ENCODE measurements around the gene DNAJC3. TPM values are rescaled to one million over a fixed set of nuclear protein-coding genes. Genes with fewer than 3 reads are reported as not detected.
"Not testable (repeated sequence)": the region's sequence is repeated elsewhere in the genome, so short reads cannot be mapped to it uniquely, and the experiment has no call there.

DNAJC3 gene
- polyA plus RNA-seq, 1 donor (not counting 4 experiments of a cell fraction or from before 2014, with no cell fraction given): 23.8 TPM

DNA sequence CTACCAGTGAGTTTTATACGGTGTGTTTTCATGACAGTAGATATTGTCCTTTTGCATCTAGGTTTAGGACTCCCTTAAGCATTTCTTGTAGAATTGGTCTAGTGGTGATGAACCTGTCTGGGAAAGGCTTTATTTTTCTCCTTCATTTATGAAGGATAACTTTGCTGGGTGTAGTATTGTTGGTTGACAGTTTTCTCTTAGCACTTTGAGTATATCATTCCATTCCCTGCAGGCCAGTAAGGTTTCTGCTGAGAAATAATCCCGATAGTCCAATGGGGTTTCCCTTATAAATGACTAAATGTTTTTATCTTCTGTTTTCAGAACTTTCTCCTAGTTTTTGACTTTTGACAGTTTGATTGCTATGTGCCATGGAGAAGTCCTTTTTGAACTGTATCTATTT lies 57.2 kb downstream of the DNAJC3 start:
- no peak overlapping the region for H3K9ac ChIP-seq (ENCODE audit: control insufficient read depth, extremely low read depth, insufficient read depth, low read length)
- no peak overlapping the region for H3K27ac ChIP-seq (ENCODE audit: control insufficient read depth, insufficient read depth, low read length)
- H3K36me3 ChIP-seq (ENCODE audit: control insufficient read depth in 2 of 2, extremely low read depth in 1 of 2, insufficient read depth in 2 of 2, low read length in 2 of 2): no peaks in the 10 kb centered on the region
- no peak overlapping the region for H2AFZ ChIP-seq (ENCODE audit: control insufficient read depth, low read length)
- no peaks in the 10 kb centered on the region for H3K4me1 ChIP-seq (ENCODE audit: control insufficient read depth, extremely low read depth, insufficient read depth, low read length)
- no peak overlapping the region for H3K4me3 ChIP-seq (ENCODE audit: control insufficient read depth in 2 of 3, extremely low read depth in 1 of 3, insufficient read depth in 2 of 3, low read depth in 1 of 3, low read length in 3 of 3)
- no peak for FAIRE-seq
- H3K9me1 ChIP-seq (ENCODE audit: control insufficient read depth, extremely low read depth, insufficient read depth, low read length): no peaks in the 10 kb centered on the region
- H3K9me3 ChIP-seq (ENCODE audit: control insufficient read depth, low read depth, low read length): no peaks in the 10 kb centered on the region
- peaks cover 49% of the 10 kb centered on the region for H3K79me2 ChIP-seq (ENCODE audit: control insufficient read depth, insufficient read depth, low read length)
- dilution Hi-C loops (cut with MboI; ENCODE audit: extremely low pct_ligation_motif_present, low sequenced_read_pairs): no loop called here
- H3K27me3 ChIP-seq (ENCODE audit: control insufficient read depth, extremely low read depth, insufficient read depth, low read length): no peaks in the 10 kb centered on the region
- H3K4me2 ChIP-seq (ENCODE audit: control insufficient read depth, extremely low read depth, insufficient read depth, low read depth, low read length): no peak overlapping the region
- no peak for DNase-seq (ENCODE audit: low read depth, low spot score)
- no peaks in the 10 kb centered on the region for H4K20me1 ChIP-seq (ENCODE audit: control insufficient read depth, extremely low read depth, insufficient read depth, low read length)
- TF ChIP-seq, protein P1, sequence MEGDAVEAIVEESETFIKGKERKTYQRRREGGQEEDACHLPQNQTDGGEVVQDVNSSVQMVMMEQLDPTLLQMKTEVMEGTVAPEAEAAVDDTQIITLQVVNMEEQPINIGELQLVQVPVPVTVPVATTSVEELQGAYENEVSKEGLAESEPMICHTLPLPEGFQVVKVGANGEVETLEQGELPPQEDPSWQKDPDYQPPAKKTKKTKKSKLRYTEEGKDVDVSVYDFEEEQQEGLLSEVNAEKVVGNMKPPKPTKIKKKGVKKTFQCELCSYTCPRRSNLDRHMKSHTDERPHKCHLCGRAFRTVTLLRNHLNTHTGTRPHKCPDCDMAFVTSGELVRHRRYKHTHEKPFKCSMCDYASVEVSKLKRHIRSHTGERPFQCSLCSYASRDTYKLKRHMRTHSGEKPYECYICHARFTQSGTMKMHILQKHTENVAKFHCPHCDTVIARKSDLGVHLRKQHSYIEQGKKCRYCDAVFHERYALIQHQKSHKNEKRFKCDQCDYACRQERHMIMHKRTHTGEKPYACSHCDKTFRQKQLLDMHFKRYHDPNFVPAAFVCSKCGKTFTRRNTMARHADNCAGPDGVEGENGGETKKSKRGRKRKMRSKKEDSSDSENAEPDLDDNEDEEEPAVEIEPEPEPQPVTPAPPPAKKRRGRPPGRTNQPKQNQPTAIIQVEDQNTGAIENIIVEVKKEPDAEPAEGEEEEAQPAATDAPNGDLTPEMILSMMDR (optimal IDR thresholded peaks at IDR 0.05 in 1 of 3, IDR thresholded peaks at IDR 0.05 in 1 of 3, conservative IDR thresholded peaks at IDR 0.05 in 1 of 3; ENCODE audit: extremely low read depth in 1 of 3, insufficient read depth in 2 of 3, low read length in 3 of 3): no peak
- TF ChIP-seq EZH2 (IDR thresholded peaks at IDR 0.05; ENCODE audit: low read length): no peak

DNA sequence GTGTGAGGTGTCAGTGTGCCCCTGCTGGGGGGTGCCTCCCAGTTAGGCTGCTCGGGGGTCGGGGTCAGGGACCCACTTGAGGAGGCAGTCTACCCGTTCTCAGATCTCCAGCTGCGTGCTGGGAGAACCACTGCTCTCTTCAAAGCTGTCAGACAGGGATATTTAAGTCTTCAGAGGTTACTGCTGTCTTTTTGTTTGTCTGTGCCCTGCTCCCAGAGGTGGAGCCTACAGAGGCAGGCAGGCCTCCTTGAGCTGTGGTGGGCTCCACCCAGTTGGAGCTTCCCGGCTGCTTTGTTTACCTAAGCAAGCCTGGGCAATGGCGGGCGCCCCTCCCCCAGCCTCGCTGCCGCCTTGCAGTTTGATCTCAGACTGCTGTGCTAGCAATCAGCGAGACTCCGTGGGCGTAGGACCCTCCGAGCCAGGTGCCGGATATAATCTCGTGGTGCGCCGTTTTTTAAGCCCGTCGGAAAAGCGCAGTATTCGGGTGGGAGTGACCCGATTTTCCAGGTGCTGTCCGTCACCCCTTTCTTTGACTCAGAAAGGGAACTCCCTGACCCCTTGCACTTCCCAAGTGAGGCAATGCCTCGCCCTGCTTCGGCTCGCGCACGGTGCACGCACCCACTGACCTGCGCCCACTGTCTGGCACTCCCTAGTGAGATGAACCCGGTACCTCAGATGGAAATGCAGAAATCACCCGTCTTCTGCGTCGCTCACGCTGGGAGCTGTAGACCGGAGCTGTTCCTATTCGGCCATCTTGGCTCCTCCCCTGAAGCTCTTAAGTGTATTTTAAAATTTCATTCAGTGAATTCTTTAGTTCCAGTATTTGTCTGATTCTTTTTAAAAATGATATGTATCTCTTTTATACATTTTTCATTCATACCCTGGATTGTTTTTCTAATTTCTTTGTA lies 63.4 kb downstream of the DNAJC3 start:
- H3K27ac ChIP-seq (ENCODE audit: control insufficient read depth, insufficient read depth, low read length); H3K27me3 ChIP-seq (ENCODE audit: control insufficient read depth, extremely low read depth, insufficient read depth, low read length): not testable (repeated sequence)

More for the DNA sequence above, 63.4 kb downstream of the DNAJC3 start:
- H2AFZ ChIP-seq (ENCODE audit: control insufficient read depth, low read length); DNase-seq (ENCODE audit: low read depth, low spot score); H4K20me1 ChIP-seq (ENCODE audit: control insufficient read depth, extremely low read depth, insufficient read depth, low read length); H3K9ac ChIP-seq (ENCODE audit: control insufficient read depth, extremely low read depth, insufficient read depth, low read length); H3K4me2 ChIP-seq (ENCODE audit: control insufficient read depth, extremely low read depth, insufficient read depth, low read depth, low read length); H3K4me3 ChIP-seq (ENCODE audit: control insufficient read depth in 2 of 3, extremely low read depth in 1 of 3, insufficient read depth in 2 of 3, low read depth in 1 of 3, low read length in 3 of 3); dilution Hi-C loops (cut with MboI; ENCODE audit: extremely low pct_ligation_motif_present, low sequenced_read_pairs); H3K9me1 ChIP-seq (ENCODE audit: control insufficient read depth, extremely low read depth, insufficient read depth, low read length); H3K36me3 ChIP-seq (ENCODE audit: control insufficient read depth in 2 of 2, extremely low read depth in 1 of 2, insufficient read depth in 2 of 2, low read length in 2 of 2); H3K4me1 ChIP-seq (ENCODE audit: control insufficient read depth, extremely low read depth, insufficient read depth, low read length); H3K9me3 ChIP-seq (ENCODE audit: control insufficient read depth, low read depth, low read length); FAIRE-seq: not testable (repeated sequence)
- peaks cover 28% of the 10 kb centered on the region for H3K79me2 ChIP-seq (ENCODE audit: control insufficient read depth, insufficient read depth, low read length)
